GM12873 (cell line): Measurements from ENCODE around the gene ZBTB20.

ENCODE experiments used
- CTCF ChIP-seq: IDR thresholded peaks from 2 replicates; pipeline ENCODE4 v1.5.1; 2012; ENCODE audit warnings: low read depth, mild to moderate bottlenecking, moderate library complexity, low read length, control low read depth; ENCODE audit not compliant: insufficient read depth; ENCODE audit errors: missing control alignments

ZBTB20 gene

DNA sequence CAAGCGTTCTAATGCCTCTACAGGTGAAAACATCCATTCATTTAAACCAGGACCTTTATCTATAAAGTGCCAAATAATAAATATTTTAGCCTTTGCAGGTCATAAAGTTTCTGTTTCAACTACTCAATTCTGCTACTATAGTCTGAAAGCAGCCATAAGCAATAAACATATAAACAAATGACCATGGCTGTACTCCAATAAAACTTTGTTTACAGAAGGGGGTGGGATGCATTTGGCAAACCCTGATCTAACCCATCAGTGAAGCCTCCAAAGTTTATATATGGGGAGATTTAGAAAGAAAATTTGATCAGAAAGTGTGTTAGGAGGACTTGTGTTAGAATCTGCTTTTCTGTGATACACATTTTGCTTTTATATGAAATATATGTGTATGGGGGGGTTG is 161.3 kb downstream of the ZBTB20 start:
- no peak for TF ChIP-seq CTCF

- TF ChIP-seq CTCF = no peak
Measured at GRCh38 chr3:114983248-114983647, 163.8 kb downstream of the ZBTB20 start.

- TF ChIP-seq CTCF = no peak
Measured at GRCh38 chr3:114974387-114974786, 172.7 kb downstream of the ZBTB20 start.

DNA sequence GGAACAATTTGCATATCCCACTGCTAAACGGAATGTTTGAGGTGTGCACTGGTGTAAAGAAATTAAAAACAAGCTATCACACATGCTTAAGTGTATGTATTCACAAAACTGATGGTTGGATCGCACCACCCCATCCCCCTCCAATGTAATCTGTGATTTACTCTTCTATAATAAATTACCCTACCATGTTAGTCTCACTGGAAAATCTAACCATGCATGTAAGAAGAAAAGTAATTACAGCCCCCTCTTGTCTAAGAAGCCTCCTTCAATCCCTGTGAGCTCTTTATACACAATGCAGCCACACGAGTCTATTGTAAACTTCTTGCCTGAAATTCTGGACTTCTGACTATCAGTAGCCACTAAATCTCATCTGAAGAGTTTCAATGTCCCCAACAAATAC is 173.6 kb downstream of the ZBTB20 start:
- no peak for TF ChIP-seq CTCF

GRCh38 chr3:114967168-114967567 is 179.9 kb downstream of the ZBTB20 start:
- no peak for TF ChIP-seq CTCF

GRCh38 chr3:114962189-114962588 is 184.9 kb downstream of the ZBTB20 start:
- no peak for TF ChIP-seq CTCF

DNA sequence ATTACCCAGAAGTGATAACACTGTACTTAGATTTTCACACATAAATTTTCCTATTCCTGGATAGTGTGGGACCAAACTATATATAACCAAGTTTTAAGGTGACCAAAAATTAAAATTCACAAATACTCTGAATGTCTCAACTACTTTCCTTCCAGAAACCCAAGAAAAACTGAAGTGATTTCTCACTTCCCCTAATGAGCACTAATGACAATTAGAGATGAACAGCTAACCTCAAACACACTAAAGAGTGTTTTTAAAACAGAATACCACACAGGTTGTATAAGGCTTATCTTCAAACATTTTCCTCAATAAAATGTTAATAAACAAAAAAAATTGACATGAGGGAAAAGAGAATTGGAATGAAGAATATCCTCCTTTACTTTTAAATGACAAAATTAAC is 188.2 kb downstream of the ZBTB20 start:
- no peak for TF ChIP-seq CTCF
